HG02623 (cell line): ENCODE measurements around the gene PKN2.

Experiments
- ATAC-seq: cut with Tn5 transposase; IDR thresholded peaks from one replicate; pipeline ENCODE4 v1.9.1; 2021; ENCODE audit warnings: moderate library complexity; ENCODE audit not compliant: unreplicated experiment

Gene PKN2

DNA sequence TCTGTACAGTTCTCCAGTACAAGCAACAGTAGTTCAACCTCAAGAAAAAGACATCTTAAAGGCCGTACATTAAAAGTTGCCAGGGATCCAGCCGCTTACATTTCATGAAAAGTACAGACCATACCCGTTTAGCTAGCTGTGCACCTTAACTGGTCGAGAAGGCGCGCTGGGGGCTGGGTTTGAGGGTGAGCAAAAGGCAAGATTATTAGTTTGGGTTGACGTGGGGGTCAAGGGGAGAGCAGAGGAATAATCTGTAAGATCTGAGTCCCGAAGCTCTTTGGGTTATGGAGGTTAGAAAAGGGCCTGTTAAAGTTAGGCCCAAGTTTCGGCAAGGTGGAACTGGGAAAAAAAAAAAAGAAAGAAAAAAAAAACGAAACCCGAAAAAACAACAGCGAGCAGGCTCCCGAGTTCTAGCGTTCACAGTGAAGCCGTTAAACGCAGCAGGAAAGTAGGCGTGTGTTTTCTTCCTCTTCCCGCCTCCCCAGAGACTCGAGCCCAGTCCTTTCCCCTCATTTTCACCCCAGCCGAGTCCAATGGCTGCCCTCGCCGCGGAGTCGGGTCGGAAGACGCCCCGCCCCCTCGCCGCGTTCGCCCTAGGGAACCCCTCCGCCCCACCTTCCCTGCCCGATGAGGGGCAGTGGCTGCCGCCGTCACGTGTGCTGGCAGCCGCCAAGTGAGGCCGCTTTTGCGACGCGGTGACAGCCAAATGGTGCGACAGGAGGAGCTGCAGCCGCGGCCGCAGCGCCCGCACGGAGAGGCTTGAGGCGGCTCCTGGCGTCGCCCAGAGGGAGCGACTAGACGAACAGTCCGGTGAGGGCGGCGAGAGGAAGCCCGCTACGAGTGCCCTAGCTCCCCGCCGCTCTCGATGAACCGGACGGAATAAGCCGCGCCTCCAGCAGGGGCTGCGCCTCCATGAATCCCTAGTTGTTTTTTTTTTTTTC, at the start of gene PKN2:
Gene PKN2 (plus strand): TSS at position 733 of the 941 bp plus-strand sequence. CDS start 308 bp downstream, outside the sequence.
- ATAC-seq = peak; percentile 89

DNA sequence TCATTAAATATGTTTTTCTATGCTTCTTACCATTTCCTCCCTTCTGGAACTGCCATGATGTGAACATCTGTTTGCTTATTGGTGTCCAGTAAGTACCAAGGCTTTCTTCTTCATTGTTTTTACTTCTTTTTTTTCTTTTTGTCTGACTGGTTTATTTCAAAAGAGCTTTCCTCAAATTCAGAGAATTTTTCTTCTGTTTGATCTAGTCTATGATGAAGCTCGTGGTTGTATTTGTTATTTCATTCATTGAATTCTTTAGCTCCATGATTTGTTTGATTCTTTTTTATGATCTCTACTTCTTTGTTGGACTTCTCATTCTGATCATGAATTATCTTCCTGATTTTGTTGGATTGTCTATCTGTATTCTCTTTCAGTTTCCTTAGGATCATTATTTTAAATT, 49.5 kb upstream of the PKN2 start:
- ATAC-seq = no peak

DNA sequence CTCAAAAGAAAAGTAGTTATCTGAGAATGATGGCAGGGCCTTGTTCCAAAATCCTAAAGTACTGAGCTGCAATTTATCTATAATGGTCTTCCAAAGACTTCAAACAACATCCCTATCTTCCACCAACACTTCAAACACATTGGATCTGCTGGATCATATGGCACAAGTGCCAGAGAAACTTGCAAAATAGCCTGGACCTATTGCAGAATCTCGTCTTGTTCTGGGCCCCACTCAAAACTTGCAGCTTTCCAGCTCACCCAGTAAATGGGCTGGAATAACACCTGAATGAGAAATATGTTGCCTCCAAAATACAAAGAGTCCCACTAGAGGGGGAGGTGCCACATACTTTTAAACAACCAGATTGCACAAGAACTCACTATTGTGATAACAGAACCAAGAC, 44.0 kb upstream of the PKN2 start:
- no peak for ATAC-seq

DNA sequence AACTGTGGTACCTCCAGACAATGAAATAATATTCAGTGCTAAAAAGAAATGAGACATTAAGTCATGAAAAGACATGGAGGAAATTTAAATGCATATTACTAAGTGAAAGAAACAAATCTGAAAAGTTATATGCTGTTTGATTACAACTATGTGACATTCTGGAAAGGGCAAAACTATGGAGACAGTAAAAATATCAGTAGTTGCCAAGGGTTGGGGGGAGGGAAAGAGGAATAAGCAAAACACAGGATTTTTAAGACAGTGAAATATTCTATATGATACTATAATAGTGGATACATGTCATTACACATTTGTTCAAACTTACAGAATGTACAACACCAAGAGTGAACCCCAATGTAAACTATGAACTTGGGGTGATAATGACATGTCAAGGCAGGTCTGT, 38.2 kb upstream of the PKN2 start:
- no peak for ATAC-seq

DNA sequence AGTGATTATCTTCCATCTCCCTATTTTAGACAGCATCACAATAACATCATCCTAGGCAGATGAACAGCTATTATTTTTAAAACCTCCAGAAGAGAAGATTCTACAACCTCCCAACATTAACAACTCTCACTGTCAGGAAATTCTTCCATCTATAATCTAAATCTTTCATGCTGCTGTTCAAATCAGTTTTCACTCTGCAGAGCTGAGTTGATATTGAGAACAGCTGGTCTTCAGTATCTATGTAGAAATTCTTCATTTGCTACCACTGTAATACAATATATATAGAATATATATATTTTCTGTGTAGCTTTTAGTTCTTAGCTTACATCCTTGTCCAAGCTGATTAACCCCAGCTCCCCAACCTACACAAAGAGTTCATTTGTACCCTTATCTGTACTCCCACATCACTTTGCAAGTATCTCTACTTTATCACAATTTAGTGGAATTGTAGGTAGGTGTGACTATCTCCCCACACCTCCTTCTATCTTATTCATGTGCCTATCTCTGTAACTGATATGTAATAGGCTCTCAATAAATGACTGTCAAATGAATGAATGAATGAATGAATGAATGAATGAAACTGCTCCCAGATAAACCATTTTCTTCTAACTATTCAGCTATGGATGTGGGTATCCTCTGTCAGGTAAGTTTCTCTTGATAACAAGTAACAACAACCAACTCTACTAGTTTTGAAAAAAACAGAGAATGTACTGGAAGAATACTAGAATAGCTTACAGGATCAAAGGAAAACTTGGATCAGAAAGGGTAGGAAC, 37.4 kb upstream of the PKN2 start:
- no peak for ATAC-seq

DNA sequence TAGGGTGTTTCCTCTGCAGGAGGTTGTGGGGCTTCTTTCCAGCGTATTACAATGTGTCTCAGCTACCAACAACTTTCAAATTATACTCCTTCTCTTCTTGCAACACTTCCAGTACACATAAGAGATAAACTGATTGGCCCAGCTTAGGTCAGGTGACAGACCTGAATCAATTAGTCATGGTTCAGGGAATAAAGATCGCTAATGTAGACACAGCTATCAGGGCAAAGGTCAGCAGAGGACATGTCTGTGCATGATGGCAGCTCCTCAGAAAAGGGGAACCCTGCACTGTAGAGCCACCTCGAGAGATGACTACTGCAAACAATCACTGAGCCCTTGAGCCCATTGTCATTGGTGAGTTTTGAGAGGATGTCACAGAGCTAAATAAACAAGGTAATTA, 36.8 kb upstream of the PKN2 start:
- no peak for ATAC-seq

DNA sequence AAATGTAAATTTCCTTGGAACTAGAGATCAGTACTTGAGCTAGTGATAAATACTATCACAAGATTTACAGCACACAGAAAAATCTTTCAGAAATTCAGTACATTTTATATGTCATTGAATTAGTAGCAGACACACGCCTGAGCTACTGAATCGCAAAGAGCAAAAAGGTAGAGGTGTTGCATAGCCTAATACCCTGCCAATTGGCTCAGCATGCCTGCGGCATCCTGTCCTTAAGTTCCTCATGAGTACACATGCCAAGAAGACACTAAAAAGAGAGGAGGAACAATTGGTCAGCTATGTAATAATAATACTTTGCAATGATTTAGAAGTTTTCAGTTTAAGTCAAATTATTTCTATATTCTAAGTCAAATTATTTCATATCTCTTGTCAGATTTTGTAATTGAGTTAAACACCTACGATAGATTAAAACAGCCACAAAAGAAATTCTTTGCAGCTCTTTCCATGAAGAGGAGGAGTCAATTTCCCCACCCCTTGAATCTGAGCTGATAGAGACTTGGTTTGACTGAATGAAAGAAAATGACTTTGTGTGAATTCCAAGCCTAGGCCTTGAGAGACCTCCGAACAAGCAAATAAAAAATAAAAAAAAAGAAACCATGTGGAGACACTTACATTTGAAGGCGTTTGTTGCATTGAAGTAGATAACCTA, 36.2 kb upstream of the PKN2 start:
- no peak for ATAC-seq

DNA sequence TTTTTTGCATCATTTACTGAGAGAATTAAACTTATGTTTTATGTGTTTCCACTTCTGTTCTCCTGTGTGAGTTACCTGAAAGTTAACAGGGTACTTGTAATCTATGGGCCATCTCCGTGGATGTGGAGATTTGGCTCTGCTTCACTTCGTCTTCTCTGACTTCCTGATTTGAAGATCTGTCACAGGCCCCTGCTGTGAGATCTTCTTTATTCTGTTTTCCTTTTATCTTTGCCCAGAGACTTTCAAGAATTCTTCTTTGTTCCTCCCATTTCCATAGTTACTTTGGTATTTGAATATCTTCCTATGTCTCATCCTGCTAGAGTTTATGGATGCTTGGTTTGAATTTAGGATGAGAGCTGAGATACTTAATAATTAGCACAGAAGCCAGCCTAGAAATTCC, 35.4 kb upstream of the PKN2 start:
- no peak for ATAC-seq

DNA sequence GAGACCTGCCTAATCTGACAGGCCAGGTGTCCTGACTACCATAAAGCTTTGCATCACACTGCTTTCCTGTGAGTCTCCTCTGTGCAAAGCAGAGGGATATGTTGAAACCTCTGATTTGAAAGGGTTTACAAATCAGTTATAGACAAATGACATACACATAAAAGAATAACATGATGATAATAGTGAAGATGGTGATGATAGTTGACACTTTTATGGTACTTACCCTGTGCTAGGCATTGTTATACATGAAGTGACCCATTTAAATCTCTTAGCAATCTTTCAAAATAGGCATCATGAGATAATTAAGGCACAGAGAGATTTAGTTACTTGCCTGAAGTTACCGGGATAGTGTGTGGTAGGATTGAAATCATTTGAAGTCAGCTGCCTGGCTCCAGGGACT, 34.1 kb upstream of the PKN2 start:
- no peak for ATAC-seq

DNA sequence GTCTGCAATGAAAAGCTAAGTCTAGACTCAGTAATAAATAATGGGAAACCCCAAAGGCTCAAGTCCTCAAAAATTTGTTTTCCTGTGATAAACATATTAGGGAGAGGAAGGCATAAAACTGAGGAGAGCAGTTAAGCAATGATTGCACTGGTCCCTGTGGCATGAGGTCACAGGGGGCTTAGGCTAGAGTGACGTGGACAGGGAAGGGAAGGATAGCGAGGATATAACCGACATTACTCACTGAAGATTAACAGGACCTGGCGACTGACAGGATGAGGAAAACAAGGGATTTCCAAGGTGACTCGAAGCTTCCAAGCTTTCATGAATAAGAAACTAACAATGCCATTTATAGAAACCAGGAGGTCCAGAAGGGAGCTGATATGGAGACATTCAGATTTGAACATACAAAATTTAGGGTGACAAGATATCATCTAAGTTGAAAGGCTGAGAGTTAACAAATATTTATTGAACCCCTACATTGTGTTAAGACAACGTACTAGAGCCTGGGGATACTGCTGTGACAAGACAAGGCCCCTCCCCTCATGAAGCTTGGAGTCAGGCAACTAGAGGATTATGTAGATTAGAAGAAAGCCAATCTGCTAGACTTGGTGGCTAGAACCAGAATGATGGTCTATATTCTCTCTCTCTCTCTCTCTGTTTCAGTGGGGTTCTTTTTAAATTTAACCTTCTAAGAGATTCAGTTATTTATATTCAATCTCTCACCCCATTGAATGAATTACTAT, 33.2 kb upstream of the PKN2 start:
- no peak for ATAC-seq

DNA sequence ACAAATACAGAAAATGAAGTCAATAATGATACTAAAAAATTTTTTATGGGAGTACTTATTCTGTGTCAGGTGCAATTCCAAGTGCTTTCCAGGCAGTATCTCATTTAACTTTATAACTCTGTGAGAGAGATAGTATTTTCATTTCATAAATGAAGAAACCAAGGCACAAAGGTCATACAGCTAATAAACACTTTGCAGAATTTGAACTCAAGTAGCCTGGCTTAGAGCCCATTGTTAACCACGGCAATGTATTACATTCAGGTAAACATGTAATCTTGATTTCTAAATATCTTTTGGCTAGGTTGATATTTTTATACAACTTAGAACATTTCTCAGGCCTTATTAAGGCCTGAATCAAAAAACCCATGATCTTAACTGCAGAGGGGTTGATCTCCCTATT, 28.9 kb upstream of the PKN2 start:
- ATAC-seq = no peak

DNA sequence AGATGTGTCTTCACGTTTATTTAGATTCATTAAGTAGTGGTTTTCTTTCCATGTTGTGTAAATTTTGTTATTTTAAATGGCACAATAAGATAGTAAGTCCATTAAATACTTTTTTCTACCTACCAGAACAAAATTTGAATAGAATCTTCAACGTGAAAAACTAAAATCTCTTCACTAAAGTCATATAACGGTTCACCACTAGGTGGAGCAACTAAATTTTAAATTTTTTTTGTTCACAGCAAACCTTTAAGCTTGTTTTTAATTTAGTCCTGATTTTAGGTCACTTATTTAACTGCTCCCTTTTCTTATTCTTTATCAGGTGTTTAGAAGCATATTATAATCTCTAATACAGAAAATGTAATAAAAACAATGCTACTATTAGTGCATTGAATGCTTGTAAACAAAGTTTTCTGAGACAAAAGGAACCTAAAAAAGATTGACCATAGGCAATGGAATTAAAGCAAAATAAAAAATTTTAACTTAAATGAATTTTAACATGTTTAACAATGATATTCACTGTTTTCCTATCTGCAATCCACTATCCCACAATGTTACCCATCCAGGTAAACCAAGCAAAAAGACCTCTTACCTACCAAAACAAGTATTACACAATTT, 28.3 kb upstream of the PKN2 start:
- ATAC-seq = no peak

DNA sequence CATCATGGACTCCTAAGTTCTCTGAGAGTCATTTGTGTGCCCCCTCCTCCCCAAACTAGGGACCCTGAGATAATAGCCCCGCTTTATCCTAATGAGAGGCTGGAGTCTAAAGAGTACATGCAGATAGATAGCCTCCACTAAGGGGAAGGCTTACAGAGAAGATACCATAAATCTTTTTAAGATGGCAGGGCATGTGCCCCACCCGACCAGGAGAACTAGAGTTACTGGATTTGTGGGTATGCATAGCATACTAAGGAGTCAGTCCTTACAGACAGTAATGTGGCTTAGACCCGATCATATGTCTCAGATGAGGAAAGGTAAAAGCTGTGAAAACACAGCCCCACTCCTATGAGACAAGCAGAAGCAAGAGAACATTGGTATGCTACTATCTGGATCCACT, 25.7 kb upstream of the PKN2 start:
- no peak for ATAC-seq

DNA sequence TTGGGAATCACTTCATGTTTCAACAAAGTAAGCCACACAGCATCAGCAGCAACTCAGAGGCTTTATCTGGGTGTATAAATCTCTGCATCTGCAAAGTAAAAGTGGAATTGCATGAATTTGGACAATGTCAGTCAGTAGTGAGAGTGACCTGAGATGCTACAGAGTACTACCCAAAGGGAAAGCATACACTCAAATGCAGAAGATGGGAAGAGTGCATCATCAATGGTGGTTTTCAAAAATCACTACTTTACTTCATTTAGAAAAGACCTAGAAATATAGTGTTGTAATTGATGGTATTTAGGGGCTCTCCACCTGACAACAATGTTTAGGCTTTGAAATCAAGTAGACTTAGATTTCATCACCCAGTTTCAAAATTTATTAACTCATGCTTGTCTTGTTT, 24.5 kb upstream of the PKN2 start:
- ATAC-seq = no peak

DNA sequence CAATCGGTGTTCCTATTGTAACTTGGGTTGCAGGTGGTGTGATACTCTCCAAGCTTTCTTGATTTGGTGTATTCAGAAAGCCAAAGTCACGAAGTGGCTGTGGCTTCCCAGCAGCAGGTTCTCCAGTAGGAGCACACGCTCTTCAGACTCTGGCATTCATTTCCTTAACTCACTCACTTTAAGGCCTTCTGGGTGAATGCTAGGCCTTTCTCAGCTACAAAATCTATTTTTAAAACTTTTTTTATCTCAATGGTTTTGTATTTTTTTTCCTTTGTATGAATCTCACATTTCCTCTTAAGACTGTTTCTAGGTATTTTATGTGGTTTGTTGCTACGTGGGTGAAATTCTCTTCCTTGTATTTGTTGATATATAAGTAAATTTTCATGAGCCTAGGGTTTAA, 22.9 kb upstream of the PKN2 start:
- ATAC-seq = no peak

DNA sequence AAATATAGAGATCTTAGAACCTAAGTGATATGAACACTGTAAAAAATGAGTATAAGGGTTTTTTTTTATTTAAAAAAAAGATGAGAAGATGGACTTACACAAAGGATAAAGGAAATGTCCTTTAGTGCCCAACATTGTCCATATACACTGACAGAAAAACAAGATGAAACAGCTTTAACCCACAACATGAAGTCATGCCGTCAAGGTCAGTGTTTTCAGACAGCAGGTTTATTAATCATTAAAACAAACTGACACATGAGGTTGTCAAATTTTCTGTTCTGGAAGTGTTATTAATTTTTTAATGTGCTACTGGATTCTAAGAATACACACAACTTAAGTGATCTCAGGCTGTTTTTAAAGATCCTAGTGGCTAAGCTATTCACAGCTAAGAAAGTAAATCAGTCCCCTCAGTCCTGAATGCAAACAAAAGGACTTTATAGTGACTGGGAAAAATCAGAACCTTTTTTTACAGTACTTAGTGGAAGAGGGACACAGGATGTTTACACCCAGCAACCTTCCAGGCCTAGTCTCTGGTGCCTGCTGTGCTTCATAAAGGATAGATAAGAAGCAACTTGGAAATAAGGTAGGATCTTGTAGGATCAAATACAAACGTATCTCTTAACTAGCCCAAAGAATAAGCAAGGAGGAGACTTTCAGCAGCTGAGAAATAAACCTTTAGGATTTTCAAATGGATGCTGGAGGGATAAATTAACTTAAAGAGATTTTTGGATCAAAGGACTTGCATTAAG, 21.9 kb upstream of the PKN2 start:
- ATAC-seq = no peak

DNA sequence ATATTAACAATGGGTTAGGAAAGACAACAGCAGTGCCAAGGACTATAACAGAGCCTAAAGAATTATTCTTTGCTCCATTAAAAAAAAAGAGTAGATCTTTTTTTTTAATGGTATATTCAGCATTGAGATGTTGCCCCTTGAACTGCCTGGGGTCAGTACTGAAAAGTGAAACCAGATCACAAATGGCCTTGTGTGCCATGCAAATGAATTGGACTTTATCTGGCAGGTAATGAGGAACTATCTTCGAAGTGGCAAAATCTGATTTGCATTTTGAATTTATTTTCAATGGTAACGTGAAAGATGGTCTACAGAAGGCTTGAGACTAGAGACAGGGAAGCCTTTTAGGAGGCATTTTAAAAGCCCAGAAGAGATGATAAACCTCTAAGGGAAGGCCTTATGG, 21.4 kb upstream of the PKN2 start:
- no peak for ATAC-seq

DNA sequence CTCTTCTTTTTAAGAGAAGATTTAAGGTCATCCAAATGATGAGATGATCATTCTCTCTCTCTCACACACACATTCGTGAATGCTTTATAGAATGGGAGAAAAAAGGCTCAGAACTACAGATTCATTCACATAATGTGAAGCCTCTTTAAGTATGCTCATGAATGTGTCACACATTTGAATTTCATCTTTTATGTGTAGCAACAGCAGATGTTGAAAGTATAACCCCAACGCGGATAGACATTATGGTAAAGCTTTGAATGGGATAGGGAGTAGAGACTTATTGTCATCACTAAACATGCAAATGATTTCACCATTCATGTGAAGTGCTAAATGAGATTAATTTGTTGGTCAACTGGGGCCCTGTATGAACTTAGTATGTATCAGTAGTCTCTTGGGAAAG, 15.7 kb upstream of the PKN2 start:
- no peak for ATAC-seq

DNA sequence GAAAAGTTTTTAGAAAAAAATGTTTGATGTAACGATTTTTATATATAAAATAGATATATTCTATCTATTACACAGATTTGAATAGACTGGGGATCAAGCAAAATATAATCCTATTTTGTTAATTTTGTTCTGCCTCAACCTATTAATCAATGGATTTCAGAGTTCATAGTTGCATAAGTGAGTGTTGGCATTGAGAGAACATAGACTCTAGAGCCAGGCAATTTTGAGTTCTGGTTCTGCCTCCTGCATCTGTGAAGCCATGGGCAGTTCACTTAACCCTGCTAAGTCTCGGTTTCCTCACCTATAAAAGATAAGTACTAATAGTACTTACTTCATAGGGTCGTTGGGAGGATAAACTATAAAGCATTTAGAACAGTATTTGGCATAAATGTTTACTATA, 13.6 kb upstream of the PKN2 start:
- ATAC-seq = no peak

DNA sequence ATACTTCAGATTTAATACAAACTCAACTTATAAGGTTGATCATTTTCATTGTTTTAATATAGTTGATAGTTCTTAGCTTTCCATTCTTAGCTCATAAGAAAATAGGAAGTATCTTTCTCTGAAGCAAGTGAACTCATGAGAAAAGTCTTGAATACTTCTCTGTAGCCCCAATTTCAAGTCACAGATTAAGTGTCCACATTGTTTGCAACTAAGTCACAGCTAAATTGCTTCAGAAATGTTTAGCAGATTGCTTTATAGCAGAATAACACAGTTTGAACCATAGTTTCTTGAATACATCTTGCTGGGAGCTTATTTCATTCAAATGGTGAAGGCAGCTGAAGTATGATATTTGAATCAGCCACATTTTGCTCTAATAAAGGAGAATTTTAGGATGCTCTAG, 10.6 kb upstream of the PKN2 start:
- no peak for ATAC-seq
